PC-9 (cell line): ENCODE data around the gene NQO2. TPM values are rescaled to one million over a fixed set of nuclear protein-coding genes. Genes with fewer than 3 reads are reported as not detected.
"Not testable (repeated sequence)": the region's sequence is repeated elsewhere in the genome, so short reads cannot be mapped to it uniquely, and the experiment has no call there.

Experiments used
- BruUV-seq: library from RNA; stranded (reverse); fragments of 400-500 nt; replicated peaks from 2 replicates; lab custom pipeline; 2021; lab: Mats Ljungman, UMichigan
- CTCF ChIA-PET: fragments of 300-600 bp; sonication (Branson Sonifier 250); formaldehyde crosslinking; loops from one replicate; lab custom pipeline; 2022; ENCODE audit warnings: antibody characterized with exemption; lab: Charles Lee
- POLR2A ChIA-PET: fragments of 300-600 bp; sonication (Branson Sonifier 250); formaldehyde crosslinking; loops from one replicate; lab custom pipeline; 2022; ENCODE audit warnings: antibody characterized with exemption; ENCODE audit not compliant: unreplicated experiment; lab: Charles Lee
- DNase-seq, 2 experiments: peaks; one replicate each; pipeline versions ENCODE4 v3.0.0 to v3.0.0-alpha.2; 2015 to 2022; ENCODE audit warnings: mixed read lengths in 1 of 2
- H2AFZ ChIP-seq: fragments of 200-600 bp; sonication (generic); 2 replicates; pipeline ENCODE4 v1.8.1; 2017; ENCODE audit warnings: antibody characterized with exemption
- H3F3A ChIP-seq: fragments of 200-600 bp; sonication (generic); 2 replicates; pipeline ENCODE4 v1.8.1; 2017; ENCODE audit warnings: antibody characterized with exemption, mild to moderate bottlenecking, low read depth; ENCODE audit not compliant: insufficient read depth
- H3K27ac ChIP-seq: fragments of 200-600 bp; sonication (generic); 2 replicates; pipeline ENCODE4 v1.6.1; 2016; ENCODE audit warnings: mixed run types
- H3K27me3 ChIP-seq: fragments of 200-600 bp; sonication (generic); 2 replicates; pipeline ENCODE4 v1.6.1; 2016; ENCODE audit warnings: low read depth, mixed run types; ENCODE audit not compliant: insufficient read depth
- H3K36me3 ChIP-seq: fragments of 200-600 bp; sonication (generic); 2 replicates; pipeline ENCODE4 v1.6.1; 2016; ENCODE audit warnings: low read depth, mixed run types
- H3K4me1 ChIP-seq: fragments of 200-600 bp; sonication (generic); replicated peaks from 2 replicates; pipeline ENCODE4 v1.6.1; 2016; ENCODE audit warnings: mixed run types; ENCODE audit not compliant: insufficient read depth
- H3K4me2 ChIP-seq: fragments of 200-600 bp; sonication (generic); 2 replicates; pipeline ENCODE4 v1.6.1; 2017; ENCODE audit warnings: mixed run types
- H3K4me3 ChIP-seq: fragments of 200-600 bp; sonication (generic); 2 replicates; pipeline ENCODE4 v1.6.1; 2016; ENCODE audit warnings: mixed run types
- H3K79me2 ChIP-seq: fragments of 200-600 bp; sonication (generic); 2 replicates; pipeline ENCODE4 v1.6.1; 2017; ENCODE audit warnings: low read depth, mixed run types
- H3K9me2 ChIP-seq: fragments of 200-600 bp; sonication (generic); 2 replicates; pipeline ENCODE4 v1.8.1; 2017; ENCODE audit warnings: mild to moderate bottlenecking; ENCODE audit not compliant: insufficient read depth
- H3K9me3 ChIP-seq: fragments of 200-600 bp; sonication (generic); 2 replicates; pipeline ENCODE4 v1.8.1; 2016; ENCODE audit warnings: low read depth; ENCODE audit not compliant: insufficient read depth
- H4K20me1 ChIP-seq: fragments of 200-600 bp; sonication (generic); 2 replicates; pipeline ENCODE4 v1.8.1; 2017; ENCODE audit not compliant: insufficient read depth
- EZH2 ChIP-seq: fragments of 200-600 bp; sonication (generic); IDR thresholded peaks from 2 replicates; pipeline ENCODE4 v1.8.0; 2017; ENCODE audit warnings: antibody characterized with exemption, low read depth
- intact Hi-C: fragments of 100-400 bp; cut with micrococcal nuclease; formaldehyde crosslinking; loops from one replicate; pipeline ENCODE4 v1.10.0; 2022; ENCODE audit not compliant: unreplicated experiment
- total RNA-seq: library from RNA; stranded (reverse); gene quantifications from 2 replicates; pipeline ENCODE4 v1.2.3, GENCODE V29; 2021
- TF ChIP-seq, protein P1 (sequence below): fragments of 200-600 bp; sonication (generic); conservative IDR thresholded peaks from 2 replicates; pipeline ENCODE4 v1.6.1; 2017; ENCODE audit warnings: mixed run types, antibody characterized with exemption, mild to moderate bottlenecking, moderate library complexity

NQO2 gene
- total RNA-seq, 1 experiment from 2014 or later, result 82.9 TPM

DNA sequence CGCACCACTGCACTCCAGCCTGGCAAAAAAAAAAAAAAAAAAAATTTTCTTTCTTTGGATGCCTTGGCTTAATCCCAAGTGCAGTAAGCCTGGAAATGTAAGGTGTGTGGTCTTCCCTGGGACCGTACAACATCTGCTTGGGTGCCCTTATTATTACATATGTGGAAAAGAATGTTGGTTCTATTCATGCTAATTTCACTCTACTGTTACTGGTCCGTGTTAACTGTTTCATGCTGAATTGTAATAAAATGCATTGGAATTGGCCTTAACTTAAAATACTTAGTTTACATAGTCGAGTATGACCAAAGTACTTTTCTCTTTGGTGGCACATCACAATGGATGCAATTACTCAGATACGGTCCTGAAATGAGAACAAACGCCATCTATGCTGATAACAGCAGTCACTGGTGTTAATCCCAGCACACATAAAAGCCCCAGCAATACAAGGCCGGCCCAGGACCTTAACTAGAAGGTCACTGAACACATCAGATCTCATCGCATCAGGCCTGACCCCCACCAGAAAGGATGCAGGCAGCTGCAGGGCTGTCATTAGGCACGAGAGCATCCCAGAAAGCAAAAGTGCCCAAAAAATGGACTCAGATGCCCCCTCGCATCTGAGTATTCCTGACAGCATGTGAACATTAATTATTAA, 29.5 kb upstream of the NQO2 start:
- DNase-seq, result no peak
- H4K20me1 ChIP-seq, result no peaks in the 10 kb centered on the region
- intact Hi-C loops, result no loop called here
- peaks cover 7% of the 10 kb centered on the region; the same call in 1 of the 2 replicates for H3K4me1 ChIP-seq
- no peaks in the 10 kb centered on the region for H3K27me3 ChIP-seq
- H2AFZ ChIP-seq, result no peak overlapping the region
- ChIA-PET POLR2A (no interaction called here), CTCF (no interaction called here)
- H3K4me3 ChIP-seq, result peak overlapping the region; percentile 80; the same call in 1 of the 2 replicates
- no peaks in the 10 kb centered on the region for H3K9me2 ChIP-seq
- TF ChIP-seq EZH2, result no peak
- TF ChIP-seq, protein P1, sequence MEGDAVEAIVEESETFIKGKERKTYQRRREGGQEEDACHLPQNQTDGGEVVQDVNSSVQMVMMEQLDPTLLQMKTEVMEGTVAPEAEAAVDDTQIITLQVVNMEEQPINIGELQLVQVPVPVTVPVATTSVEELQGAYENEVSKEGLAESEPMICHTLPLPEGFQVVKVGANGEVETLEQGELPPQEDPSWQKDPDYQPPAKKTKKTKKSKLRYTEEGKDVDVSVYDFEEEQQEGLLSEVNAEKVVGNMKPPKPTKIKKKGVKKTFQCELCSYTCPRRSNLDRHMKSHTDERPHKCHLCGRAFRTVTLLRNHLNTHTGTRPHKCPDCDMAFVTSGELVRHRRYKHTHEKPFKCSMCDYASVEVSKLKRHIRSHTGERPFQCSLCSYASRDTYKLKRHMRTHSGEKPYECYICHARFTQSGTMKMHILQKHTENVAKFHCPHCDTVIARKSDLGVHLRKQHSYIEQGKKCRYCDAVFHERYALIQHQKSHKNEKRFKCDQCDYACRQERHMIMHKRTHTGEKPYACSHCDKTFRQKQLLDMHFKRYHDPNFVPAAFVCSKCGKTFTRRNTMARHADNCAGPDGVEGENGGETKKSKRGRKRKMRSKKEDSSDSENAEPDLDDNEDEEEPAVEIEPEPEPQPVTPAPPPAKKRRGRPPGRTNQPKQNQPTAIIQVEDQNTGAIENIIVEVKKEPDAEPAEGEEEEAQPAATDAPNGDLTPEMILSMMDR, result no peak
- BruUV-seq, result no TSS peak
- H3K4me2 ChIP-seq, result peak overlapping the region; percentile 75
- H3F3A ChIP-seq, result peaks cover 13% of the 10 kb centered on the region; the same call in 1 of the 2 replicates
- peak overlapping the region; percentile 90 for H3K27ac ChIP-seq
- no peaks in the 10 kb centered on the region for H3K9me3 ChIP-seq
- H3K36me3 ChIP-seq, result no peaks in the 10 kb centered on the region
- peaks cover 26% of the 10 kb centered on the region for H3K79me2 ChIP-seq

DNA sequence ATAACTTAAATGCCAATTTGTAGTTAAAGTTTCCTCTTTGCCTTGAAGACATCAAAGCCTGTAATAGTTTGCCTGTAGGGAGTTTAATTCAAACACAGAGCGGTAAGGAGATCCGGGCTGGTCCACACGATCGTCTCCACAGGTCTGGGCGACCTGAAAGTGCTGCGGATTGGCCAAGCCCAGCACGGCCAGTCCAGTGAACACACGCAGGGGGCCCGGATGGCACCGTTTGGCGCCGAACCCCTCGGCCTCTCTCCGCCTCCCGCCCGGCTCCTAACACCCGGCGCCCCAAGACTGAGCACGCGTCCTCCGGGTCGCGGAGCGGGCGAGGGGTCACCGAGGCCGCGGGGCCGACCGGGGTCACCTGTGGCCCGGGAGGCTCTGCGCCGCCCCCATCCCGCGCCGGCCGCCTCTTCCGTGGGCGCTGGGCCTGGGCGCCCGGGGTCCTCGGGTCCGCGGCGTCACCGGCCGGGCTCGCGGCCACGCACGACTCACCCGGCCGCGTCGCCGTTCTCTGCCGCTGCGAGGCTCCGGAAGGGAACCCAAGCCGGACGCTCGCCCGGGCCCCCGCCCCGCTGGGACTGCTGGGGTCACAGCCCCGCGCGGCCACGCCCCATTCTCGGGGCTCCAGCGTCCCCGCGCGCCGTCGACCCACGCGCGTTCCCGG, 28.8 kb upstream of the NQO2 start:
- Histone ChIP-seq H3K27me3 (no peaks in the 10 kb centered on the region), H3K4me3 (peak overlapping the region; percentile 80), H3K9me2 (no peaks in the 10 kb centered on the region), H3K27ac (peak overlapping the region; percentile 90), H3K9me3 (no peaks in the 10 kb centered on the region), H3F3A (peaks cover 18% of the 10 kb centered on the region), H3K36me3 (no peaks in the 10 kb centered on the region), H2AFZ (no peak overlapping the region; the same call in 1 of the 2 replicates), H3K79me2 (peaks cover 26% of the 10 kb centered on the region), H4K20me1 (no peaks in the 10 kb centered on the region), H3K4me1 (peaks cover 11% of the 10 kb centered on the region), H3K4me2 (peak overlapping the region; percentile 82)
- no TSS peak for BruUV-seq
- no peak for TF ChIP-seq EZH2
- TF ChIP-seq, protein P1, result no peak
- DNase-seq, result peak in 1 of 2 experiments; percentile 60
- ChIA-PET CTCF (no interaction called here), POLR2A (interaction anchor here (0.5 to 0.7 kb wide), 3 partner anchors 19 to 195 kb away, joined by 3 to 4 read pairs (median 3); no protein-coding TSS in a partner anchor)
- intact Hi-C loops, result loop anchor here (1.0 kb wide), 1 partner anchor 18 kb away; no protein-coding TSS in a partner anchor

DNA sequence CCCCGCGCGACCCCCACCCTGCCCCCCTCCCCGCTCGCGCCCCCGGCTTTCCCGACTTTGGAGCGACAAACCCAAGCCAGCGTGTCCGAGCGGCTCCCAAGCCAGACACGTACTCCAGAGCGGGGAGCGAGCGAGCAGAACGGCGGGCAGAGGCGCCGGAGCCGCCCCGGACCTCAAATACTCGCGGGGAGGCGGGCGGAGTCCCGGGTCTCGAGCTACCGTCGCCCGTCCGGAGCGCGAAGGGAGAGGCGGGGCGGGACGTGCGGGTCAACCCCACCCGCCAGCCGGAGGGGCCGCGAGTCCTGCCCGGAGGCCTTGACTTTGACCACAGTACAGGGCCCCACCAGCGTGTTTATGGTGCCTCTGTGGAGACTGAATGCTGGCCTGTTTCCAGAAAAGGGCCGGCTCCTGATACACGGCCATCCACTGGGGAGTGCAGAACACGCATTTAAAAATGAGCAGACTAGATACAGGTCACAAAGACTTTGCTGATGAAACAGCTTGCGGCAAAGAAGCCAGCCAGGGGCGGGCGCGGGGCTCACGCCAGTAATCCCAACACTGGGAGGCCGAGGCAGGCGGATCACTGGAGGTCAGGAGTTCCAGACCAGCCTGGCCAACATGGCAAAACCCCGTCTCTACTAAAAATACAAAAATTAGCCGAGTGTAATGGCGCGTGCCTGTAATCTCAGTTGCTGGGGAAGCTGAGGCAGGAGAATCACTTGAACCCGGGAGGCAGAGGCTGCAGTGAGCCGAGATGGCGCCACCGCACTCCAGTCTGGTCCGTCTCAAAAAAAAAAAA, 28.1 kb upstream of the NQO2 start, which contains the start of gene SERPINB6:
TSS of gene SERPINB6 (minus strand) at position 148 of the 799 bp plus-strand sequence. CDS start 12,235 bp downstream, outside the sequence.
- Histone ChIP-seq H3F3A (peaks cover 24% of the 10 kb centered on the region), H3K36me3 (no peaks in the 10 kb centered on the region), H3K4me1 (peaks cover 19% of the 10 kb centered on the region), H3K4me2 (peak within 1 kb of the TSS; percentile 82), H3K9me3 (no peaks in the 10 kb centered on the region), H3K27ac (peak within 1 kb of the TSS; percentile 90), H3K79me2 (peaks cover 26% of the 10 kb centered on the region), H3K4me3 (peak within 1 kb of the TSS; percentile 80), H4K20me1 (no peaks in the 10 kb centered on the region), H2AFZ (peak within 1 kb of the TSS; percentile 83), H3K27me3 (no peaks in the 10 kb centered on the region), H3K9me2 (no peaks in the 10 kb centered on the region)
- TF ChIP-seq EZH2, result no peak
- TF ChIP-seq, protein P1, result no peak; the same call in 1 of the 2 replicates
- TSS peak; percentile 89 for BruUV-seq
- POLR2A ChIA-PET, result interaction anchor here (0.5 to 0.7 kb wide), 5 partner anchors 14 to 194 kb away, joined by 3 to 4 read pairs (median 3); partner anchors contain the start of gene SERPINB1
- intact Hi-C loops, result loop anchor here (1.0 kb wide), 1 partner anchor 18 kb away; no protein-coding TSS in a partner anchor
- CTCF ChIA-PET, result no interaction called here
- DNase-seq, result peak in 1 of 2 experiments; percentile 76

GRCh38 chr6:2972219-2972487, 27.5 kb upstream of the NQO2 start:
- Histone ChIP-seq H3K27ac (peak overlapping the region; percentile 90), H2AFZ (peak overlapping the region; percentile 83; the same call in 1 of the 2 replicates), H3K4me1 (peaks cover 24% of the 10 kb centered on the region), H3F3A (peaks cover 29% of the 10 kb centered on the region), H3K79me2 (peaks cover 26% of the 10 kb centered on the region), H3K4me2 (peak overlapping the region; percentile 82), H3K4me3 (peak overlapping the region; percentile 80)
- H3K36me3 ChIP-seq, DNase-seq, H3K9me3 ChIP-seq, CTCF ChIA-PET, H3K27me3 ChIP-seq, intact Hi-C loops, H3K9me2 ChIP-seq, BruUV-seq, H4K20me1 ChIP-seq: not testable (repeated sequence)
- POLR2A ChIA-PET, result interaction anchor here (0.6 to 0.7 kb wide), 2 partner anchors 14 to 131 kb away, joined by 3 to 4 read pairs; partner anchors contain the start of gene SERPINB1
